Stimulated activated CD4-positive, alpha-beta T cell treated with anti-CD3 and anti-CD28 coated beads, Interleukin-2, amount 100 ng/mL, for 4 hours (primary cell): Measurements from ENCODE around the gene RAC2.
"Not testable (repeated sequence)": the region's sequence is repeated elsewhere in the genome, so short reads cannot be mapped to it uniquely, and the experiment has no call there.

ENCODE experiments used
- DNase-seq: peaks from one replicate; pipeline ENCODE4 v3.0.0-alpha.2; 2020; ENCODE audit warnings: low read depth

Gene RAC2

DNA sequence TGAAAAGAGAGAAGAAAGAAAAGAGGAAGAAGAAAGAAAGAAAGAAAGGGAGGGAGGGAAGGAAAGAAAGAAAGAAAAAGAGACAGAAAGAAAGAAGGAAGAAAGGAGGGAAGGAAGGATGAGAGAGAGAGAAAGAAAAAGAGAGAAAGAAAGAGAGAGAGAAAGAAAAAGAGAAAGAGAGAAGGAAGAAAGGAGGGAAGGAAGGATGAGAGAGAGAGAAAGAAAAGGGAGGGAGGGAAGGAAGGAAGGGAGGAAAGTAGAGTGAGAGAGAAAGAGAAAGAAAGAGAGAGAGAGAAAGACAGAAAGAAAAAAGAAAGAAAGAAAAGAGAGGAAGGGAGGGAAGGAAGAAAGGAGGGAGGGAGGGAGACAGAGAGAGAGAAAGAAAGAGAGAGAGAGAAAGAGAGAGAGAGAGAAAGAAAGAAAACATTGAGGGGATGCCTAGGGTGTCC is 11.5 kb upstream of the RAC2 start:
- DNase-seq = no peak

DNA sequence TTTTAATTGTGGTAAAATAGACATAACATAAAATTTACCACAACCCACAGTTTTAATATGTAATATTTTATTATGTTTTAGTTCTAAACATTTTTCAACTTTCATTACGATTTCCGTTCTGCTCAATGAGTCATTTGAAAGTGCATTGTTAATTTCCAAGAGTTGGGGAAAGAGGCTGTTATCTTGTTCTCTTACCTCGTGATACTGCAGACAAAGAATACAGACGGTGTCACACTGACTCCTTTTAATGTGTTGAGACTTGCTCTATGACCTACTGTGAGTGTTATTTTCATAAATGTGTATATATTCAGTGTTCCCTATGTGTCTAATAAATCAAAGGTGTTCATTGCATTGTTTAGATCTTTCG is 10.8 kb upstream of the RAC2 start:
- DNase-seq = no peak

DNA sequence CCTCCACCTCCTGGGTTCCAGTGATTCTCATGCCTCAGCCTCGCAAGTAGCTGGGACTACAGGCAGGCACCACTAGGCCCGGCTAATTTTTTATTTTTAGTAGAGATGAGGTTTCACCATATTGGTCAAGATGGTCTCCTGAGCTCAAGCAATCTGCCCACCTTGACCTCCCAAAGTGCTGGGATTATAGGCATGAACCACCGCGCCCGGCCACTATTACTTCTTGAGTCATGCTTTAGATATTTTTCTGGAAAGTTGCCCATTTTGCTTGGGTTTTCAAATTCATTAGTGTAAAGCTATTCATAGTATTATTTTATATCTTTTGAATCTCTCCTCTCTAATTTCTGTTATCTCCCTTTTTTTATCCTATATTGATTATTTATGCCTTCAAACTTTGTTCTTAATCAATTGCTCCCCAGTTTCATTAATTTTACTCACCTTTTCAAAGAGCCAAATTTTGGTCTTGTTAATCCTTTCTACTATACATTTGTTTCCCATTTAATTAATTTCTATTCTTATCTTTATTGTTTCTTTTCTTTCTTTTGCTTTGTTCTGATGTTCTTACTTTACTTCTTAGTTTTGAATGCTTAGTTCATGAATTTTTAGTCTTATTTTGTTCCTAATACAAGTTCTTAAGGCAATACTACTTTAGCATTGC is 10.3 kb upstream of the RAC2 start:
- no peak for DNase-seq

DNA sequence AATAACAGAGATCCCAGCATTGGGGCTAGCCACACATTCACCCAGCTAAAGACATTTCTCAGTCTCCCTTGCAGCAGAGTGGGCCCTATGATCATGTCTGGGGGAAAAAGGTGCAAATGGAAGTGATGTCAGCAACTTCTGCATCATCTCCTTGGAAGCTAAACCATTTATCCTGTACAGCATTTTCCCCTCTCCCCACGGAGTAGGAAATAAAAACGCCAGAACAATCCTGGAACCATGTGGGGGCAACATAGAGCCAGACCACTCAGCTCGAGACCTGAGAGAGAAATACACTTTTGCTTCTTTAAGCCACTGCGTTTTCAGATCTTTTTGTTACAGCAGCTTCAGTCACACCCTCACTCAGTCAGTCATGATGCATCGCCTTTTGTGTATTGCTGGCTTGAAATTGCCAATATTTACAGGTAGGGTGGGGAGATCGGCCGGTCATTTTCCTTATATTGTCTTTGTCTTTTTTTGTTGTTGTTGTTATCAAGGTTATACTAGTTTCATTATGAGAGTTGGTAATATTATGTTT is 9.1 kb upstream of the RAC2 start:
- no peak for DNase-seq

DNA sequence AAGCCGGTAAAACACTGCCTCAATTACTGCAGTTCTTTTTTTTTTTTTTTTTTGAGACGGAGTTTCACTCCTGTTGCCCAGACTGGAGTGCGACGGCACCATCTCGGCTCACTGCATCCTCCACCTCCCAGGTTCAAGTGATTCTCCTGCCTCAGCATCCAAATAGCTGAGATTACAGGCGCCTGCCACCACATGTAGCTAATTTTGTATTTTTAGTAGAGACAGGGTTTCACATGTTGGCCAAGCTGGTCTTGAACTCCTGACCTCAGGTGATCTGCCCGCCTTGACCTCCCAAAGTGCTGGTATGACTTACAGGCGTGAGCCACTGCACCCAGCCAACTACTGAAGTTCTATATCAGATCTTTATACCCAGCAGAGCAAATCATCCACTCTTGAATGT is 7.8 kb upstream of the RAC2 start:
- not testable (repeated sequence) for DNase-seq

DNA sequence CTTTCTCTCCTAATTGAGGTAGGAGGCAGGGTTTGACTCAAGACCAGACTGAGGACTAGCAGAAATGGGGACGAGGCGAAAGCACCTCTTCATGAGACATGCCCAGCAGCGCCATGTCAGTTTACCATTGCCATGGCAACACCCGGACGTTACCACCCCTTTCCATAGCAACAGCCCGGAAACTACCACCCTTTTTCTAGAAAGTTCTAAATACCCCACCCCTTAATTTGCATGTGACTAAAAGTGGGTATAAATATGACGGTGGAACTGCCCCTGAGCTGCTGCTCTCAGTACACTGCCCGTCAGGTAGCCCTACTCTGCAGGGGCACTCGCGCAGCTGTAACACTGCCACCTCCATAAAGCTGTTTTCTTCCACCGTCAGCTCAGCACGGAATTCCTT is 5.9 kb upstream of the RAC2 start:
- no peak for DNase-seq

DNA sequence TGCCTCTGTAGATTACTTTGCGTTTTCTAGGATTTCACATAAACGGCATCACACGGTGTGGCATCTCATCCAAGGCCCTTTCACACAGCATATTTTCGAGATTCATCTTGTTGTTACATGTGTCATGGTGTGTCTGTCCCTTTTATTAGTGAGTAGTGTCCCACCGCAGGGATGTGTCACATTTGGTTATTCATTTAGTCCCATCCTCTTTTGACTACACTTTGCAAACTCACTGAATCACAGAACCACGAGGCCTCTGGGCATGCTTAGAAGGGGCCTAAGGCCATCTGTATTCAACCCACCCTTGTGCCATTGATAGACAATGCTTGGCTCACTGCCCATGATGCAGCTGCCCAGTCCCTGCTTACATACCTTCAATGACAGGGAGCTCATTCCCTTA is 4.2 kb upstream of the RAC2 start:
- DNase-seq = no peak

DNA sequence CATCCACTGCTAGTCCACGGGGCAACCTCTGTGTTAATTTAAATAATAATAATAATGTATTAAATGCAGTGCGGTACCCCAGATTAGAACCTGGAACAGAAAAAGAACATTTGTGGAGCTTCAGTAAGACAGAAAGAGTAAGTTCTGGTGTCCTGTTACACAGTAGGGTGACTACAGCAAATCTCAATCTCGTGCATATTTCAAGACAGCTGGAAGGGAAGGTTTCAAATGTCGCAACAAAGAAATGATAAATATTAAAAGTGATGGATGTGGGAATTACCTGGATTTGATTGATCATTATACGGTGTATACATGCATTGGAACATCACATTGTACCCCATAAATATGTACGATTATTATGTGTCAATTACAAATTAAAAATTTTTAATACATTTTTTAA is 1.7 kb upstream of the RAC2 start:
- no peak for DNase-seq

DNA sequence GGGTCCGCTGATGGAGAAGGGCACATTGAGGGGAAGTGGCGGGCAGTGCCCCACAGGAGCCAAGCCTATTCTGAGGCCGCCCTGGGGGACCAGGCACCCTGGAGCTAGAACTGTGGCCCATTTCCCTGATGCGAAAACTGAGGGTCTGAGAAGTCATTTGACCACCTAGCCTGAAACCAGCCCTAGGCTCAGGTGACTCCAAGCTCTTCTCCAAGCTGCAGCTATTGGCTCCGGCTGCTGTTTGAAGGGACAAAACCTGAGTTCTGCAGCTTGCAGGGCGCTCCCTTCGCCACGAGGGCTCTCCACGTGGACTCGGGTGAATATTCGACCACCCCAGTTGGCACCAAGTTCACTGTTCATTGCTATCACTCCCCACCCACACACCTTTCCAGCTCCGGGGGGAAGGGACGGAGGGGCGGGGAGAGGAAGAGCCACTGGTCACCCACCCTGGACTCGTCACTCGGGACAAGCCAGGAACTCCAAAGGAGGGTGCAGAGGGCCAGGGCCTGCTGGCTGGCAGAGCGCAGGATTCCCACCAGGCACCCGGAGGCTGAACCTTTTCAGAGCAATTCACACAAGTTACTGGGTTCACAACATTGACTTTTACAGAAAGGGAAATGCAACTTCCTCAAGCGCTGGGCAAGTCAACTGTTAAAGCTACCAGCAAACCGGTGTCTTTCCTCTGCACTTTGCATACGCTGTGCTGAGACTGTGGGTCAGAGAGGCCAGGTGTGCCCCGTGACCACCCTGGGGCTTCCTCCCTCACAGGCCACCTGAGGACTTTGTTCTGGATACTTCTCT is 1.1 kb upstream of the RAC2 start:
- DNase-seq = no peak

DNA sequence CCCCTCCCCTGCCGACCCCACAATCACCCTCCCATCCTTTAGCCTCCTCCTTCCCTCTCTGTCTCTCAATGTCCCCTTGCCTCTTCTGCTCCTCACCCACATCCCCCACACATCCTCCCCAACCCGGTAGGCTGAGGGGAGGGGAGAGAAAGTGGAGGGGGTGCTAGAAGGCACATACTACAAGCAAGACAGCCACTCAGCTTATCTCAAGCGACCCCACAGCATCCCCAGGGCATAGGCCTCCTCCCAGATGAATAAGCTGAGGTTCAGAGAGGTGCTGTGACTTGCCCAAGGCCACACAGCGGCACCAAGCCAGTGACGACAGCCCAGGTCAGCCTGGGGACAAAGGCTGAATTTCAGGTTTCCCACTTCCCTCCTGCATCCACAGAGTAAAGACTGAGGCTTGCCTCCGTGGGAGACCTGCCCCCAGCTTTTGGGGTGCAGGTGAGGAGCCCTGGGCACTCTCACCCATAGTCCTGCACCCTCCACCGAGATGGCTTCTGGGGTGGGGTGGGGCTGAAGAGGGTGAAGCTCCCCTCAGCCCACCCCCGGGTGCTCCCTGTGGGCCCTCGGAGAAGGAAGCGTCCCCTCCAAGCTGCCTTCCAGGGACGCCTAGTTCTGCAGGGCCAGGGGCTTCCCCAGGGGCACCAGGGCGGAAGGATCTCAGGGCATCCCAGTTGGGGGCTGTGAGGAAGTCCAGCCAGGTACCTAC is 511 bp downstream of the RAC2 start:
- no peak for DNase-seq

DNA sequence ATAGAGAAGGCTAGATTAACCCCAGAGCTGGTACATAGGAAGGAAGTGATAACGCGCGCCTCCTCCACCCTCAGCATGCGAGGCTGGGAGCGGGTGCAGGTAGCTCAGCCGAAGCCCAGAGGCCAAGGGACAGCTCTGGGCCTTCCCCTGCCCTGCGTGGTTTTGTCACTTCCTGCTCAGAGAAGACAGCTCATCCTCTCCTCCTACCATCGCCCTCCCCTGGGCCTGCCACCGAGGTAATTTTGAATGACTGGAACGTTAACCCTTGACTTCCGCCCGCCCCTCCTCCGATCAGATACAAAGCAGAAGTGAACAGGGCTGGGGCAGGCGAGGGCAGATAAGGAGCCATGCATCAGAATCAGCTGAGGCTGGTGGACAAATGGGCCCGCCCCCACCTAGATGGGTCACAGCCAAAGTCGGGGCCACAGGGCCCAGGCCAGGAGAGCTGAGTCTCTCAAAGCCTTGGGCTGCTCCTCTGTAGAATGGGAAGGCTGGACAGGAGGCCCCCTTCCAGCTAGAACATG is 1.6 kb downstream of the RAC2 start:
- DNase-seq = peak; percentile 92

DNA sequence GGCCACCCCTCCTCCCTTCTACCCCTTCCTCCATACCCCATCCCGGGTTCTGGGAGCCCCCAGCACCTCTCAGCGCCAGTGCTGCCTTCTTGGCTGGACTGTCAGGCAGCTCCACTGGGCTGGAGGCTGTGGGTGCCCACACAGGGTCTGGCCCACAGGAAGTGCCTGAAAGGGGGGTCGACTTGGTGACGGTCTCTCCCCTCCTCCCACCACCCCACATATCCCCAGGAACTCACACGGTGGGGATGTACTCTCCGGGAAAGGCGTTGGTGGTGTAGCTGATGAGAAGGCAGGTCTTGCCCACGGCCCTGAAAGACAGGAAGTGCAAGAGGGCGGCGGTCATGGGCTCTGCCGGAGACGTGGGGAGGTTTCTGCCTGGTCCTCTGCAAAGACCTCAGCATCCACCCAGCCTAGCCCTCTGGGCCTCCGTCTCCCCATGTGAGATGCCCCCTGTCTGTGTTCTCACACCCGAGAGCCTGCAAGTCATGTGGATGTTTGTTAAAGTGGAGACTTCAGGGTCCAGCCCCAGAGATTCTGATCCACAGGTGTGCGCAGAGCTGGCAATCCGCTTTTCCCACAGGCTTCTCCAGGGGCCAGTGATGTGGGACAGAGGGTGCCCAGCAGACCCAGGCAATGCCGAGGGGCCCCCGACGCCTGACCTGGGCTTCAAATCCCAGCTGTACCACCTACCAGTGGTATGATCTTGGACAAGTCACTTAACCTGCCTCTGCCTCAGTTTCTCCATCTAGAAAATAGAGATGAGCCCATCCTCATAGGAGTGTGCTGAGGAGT is 2.5 kb downstream of the RAC2 start:
- no peak for DNase-seq

DNA sequence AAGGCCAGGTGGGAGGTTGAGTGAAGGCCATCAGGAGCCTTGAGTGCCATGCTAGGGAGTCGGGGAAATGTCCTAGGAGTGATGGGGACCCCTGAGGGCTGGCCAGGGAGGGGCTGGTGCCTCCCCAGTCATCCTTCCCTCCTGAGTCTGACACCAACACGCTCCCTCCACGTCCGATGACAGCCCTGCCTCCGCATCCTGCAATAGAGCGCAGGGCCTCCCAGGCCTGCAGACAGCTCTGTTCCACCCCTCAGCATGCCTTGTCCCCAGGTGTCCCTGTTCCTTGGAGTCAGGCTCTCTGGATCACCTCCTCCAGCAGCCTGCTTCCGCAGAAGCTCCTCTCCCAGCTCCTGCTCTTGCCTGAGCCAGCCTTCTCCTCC is 3.1 kb downstream of the RAC2 start:
- no peak for DNase-seq

DNA sequence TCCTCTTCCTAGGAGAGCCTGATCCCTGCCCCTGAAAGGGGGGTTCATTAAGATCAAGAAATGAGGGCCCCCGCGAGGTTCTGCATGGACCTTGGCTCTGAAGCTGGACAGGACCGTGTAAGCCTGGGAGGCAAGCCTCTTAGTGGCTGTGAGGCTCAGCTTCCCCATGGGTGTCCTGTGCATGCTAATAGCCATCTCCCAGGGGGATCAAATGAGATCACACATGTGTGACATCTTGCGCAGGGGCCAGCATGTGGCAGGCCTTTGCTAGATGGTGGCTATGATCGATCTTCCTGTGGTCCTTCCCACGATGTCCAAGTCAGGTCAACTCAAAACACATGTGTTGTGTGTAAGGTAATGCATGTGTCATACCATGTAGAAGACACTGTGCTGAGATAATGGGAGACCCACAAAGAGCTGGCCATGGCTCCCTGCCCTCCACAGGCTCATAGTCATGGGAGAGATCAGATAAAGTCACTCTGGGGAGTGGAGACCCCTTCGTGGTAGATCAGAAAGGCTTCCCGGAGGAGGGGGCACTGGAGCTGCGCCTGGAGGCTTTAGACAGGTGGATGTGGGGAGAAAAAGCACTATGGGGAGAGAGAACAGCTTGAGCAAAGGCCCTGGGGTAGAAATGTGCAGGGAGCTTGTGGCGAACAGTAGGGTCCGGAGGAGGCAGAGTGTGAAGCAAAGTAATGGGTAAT is 3.7 kb downstream of the RAC2 start:
- no peak for DNase-seq

DNA sequence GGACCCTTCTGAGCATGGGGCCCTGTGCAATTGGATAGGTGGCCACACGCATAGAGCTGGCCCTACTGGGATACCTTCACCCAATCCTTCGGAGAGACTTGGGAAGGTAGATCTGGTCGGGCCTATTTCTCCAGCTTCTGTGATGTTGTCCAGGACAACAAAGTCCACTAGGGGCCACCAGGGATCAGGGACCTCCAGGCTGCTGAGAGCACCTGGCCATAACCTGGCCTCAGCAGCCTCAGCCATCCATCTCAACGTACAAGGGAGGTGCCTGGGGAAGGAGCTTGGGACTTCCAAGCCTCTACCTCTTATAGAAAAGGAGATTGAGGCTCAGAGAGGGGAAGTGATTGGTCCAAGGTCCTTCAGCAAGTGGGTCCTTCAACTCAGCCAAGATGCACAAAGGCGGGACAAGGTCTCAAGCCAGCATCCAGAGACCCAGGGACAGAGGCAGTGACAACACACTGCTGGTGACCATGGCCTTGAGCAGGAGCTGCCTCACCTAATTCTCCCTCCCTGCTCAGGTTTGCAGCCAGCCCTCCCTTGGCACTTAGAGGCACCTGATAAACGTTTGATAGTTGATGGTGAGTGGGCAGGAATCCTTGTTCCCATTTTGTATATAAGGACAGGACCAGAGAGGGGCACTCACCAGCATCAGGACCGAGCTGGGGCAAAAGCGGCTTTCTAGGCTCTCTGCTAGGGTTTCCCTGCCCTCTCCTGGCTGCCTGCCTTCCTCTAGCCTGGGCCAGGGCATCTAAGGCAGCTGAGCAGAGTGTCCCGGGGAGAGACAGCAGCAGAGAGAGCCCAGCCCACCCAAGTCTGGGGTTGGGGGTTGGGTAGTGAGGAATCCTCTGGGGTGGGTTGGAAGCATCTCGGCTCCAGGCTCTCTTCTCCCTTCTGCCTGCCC is 4.5 kb downstream of the RAC2 start:
- DNase-seq = no peak

DNA sequence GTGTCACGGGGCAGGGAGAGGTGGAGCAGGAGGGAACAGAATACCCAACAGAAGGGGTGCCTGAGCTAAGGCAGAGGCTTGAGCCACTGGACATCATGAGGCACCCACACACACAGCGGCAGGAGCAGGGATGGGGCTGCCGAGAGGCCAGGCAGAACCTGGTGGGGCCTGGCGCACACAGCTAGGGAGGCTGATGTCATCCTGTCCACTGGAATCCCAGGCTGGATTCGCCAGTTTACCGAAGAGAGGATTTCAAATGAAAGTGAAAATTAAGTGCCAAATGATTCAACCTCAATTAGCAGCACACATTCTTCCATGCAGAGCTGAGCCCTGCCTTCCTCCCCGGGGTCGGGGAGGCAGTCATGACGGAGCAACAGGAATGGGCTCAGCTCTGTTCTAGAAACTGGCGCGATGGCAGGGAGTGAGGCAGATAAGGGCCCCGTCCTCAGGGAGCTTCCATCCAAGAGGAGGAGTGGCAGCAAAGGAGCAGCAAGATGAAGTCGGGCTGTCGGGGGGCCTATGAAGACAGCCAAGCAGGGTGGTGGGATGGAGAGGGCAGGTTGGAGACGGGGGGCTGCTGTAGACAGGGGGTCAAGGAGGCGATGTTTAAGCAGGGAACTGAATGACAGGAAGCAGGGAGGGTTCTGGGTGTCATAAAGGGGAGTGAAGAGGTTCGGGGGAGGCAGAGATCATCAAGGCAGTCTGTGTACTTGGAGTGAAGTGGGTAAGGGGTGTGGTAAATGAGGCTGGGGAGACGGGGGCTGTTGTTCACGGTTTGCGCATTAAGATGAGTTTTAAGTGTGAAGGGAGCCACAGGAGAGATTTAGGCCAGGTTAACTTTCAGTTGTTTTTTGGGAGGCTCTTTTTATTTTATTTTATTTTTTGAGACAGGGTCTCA is 6.4 kb downstream of the RAC2 start:
- no peak for DNase-seq

DNA sequence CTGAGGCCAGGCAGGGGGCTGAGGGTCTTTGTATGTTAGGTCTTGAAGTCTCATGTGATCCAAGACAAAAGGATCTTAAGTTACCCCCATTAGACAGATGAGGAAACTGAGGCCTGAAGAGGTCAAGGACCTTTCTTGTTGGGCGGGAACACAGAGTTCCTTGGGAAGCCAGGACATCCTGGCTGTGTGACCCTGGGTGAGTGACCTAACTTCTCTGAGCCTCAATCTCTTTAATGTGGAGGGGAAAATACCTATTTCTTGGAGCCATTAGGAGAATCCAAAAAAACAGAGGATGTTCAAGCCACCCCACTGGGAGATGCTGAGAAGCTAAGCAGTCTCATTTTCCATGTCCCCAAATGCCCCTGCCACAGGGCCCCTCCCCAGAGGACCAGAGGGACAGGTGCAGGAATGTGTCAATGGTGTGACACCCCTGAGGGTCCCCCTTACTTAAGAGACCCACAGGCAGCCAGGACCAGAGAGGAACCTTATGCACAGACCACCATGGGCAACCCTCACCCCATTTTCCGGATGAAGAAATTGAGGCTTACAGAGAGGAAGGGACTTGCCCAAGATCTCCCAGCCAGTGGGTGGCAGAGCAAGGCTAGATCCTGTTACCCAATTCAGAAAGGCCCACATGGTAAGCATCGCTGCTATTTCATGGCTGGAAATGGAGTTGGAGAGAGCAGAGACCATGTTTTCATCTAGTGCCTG is 8.0 kb downstream of the RAC2 start:
- DNase-seq = no peak
